GM21367 (cell line): Measurements from ENCODE around the gene TXNDC2.
"Not testable (repeated sequence)": the region's sequence is repeated elsewhere in the genome, so short reads cannot be mapped to it uniquely, and the experiment has no call there.

Experiments used
- ATAC-seq: cut with Tn5 transposase; IDR thresholded peaks from one replicate; pipeline ENCODE4 v1.9.1; 2021; ENCODE audit not compliant: unreplicated experiment

Gene TXNDC2

GRCh38 chr18:9885170-9886004 lies at the start of gene TXNDC2:
Gene TXNDC2, plus strand, starts transcription at chr18:9885973. Its CDS starts 708 bp downstream, at chr18:9886681.
- ATAC-seq = no peak

- no peak for ATAC-seq
Observed at GRCh38 chr18:9838144-9838877, 47.5 kb upstream of the TXNDC2 start.

- ATAC-seq = no peak
Observed at GRCh38 chr18:9839211-9839610, 46.6 kb upstream of the TXNDC2 start.

GRCh38 chr18:9839853-9840252 lies 45.9 kb upstream of the TXNDC2 start:
- no peak for ATAC-seq

- no peak for ATAC-seq
Observed at GRCh38 chr18:9841752-9842151, 44.0 kb upstream of the TXNDC2 start.

GRCh38 chr18:9842448-9842847 lies 43.3 kb upstream of the TXNDC2 start:
- no peak for ATAC-seq

- no peak for ATAC-seq
Observed at GRCh38 chr18:9845256-9845655, 40.5 kb upstream of the TXNDC2 start.

GRCh38 chr18:9846162-9846925 lies 39.4 kb upstream of the TXNDC2 start:
- ATAC-seq = no peak

GRCh38 chr18:9848170-9848879 lies 37.4 kb upstream of the TXNDC2 start:
- ATAC-seq = no peak

- no peak for ATAC-seq
Observed at GRCh38 chr18:9849407-9850283, 36.1 kb upstream of the TXNDC2 start.

- ATAC-seq = no peak
Observed at GRCh38 chr18:9850309-9850708, 35.5 kb upstream of the TXNDC2 start.

GRCh38 chr18:9851511-9851910 lies 34.3 kb upstream of the TXNDC2 start:
- ATAC-seq = no peak

- no peak for ATAC-seq
Observed at GRCh38 chr18:9852266-9853081, 33.3 kb upstream of the TXNDC2 start.

GRCh38 chr18:9854801-9855676 lies 30.7 kb upstream of the TXNDC2 start:
- ATAC-seq = no peak

GRCh38 chr18:9855681-9856080 lies 30.1 kb upstream of the TXNDC2 start:
- no peak for ATAC-seq

GRCh38 chr18:9856092-9856491 lies 29.7 kb upstream of the TXNDC2 start:
- ATAC-seq = no peak

GRCh38 chr18:9857479-9857998 lies 28.2 kb upstream of the TXNDC2 start:
- not testable (repeated sequence) for ATAC-seq

GRCh38 chr18:9858642-9859041 lies 27.1 kb upstream of the TXNDC2 start:
- no peak for ATAC-seq
